Bronchial epithelial cell (primary cell): ENCODE data around the gene POP7. TPM values are rescaled to one million over a fixed set of nuclear protein-coding genes. Genes with fewer than 3 reads are reported as not detected.

Experiments used
- DNase-seq: peaks from one replicate; pipeline ENCODE4 v3.0.0-alpha.2; 2010; ENCODE audit warnings: low read depth
- FAIRE-seq: peaks from 2 replicates; lab custom pipeline; 2011; peaks lifted over from hg19 to GRCh38; lab: Jason Lieb, UNC
- H3K27me3 ChIP-seq: 2 replicates; pipeline ENCODE4 v1.5.1; 2011; ENCODE audit warnings: low read length; ENCODE audit not compliant: control insufficient read depth, insufficient read depth
- H3K36me3 ChIP-seq: 2 replicates; pipeline ENCODE4 v1.5.1; 2011; ENCODE audit warnings: low read length; ENCODE audit not compliant: control insufficient read depth, insufficient read depth
- H3K4me3 ChIP-seq: 2 replicates; pipeline ENCODE4 v1.5.1; 2011; ENCODE audit warnings: mild to moderate bottlenecking, low read depth, low read length, control low read depth
- total RNA-seq: library from RNA; depleted of rRNA; stranded (reverse); fragments of >200 nt; gene quantifications from 2 replicates; pipeline ENCODE4 v1.2.1, GENCODE V29; 2014
- TF ChIP-seq, protein P1 (sequence below): IDR thresholded peaks from 2 replicates; pipeline ENCODE4 v1.5.1; 2011; ENCODE audit warnings: mild to moderate bottlenecking, moderate library complexity, low read length, control low read depth, inconsistent platforms; ENCODE audit not compliant: insufficient read depth, severe bottlenecking

Gene POP7
- total RNA-seq, 1 donor from 2014 or later = 40.8 TPM

DNA sequence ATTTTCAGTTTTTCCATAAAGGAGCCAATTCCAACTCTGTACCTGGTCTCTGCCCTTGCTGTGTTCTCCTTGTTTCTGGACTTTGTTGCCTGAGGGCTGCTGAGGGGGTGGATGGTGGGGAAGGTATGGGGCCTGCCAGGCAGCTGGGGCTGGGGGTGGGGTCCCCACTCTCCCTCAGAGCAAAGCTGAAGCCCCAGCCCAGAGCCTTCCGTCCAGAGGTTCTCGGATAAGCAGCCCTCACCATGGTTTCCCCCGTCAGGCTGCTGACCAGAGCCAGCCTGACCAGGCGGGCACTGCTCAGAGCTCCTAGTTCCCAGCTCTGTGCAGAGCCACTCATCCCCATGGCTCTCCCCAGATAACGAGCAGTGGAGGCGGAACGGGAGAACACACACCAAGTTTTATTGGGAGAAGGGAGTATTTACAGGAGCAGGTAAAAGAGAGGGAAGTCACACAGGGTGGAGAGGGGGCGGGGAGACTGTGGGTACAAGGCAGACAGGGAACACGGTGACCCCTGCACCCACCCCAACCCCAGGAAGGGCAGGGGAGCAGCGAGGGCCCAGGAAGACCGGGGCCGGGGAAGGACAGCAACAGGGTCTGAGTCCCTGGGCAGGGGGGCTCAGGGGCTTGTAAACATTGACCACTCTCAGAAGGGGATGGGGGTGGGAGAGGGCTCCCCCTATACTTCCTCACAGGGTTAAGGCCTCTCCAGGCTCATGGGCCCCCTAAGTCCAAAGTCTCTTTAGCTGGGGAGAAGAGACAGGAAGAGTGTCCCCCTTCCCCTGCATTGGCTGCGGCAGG is 26.6 kb upstream of the POP7 start:
- no peak for FAIRE-seq
- Histone ChIP-seq H3K4me3 (no peak overlapping the region), H3K36me3 (peaks cover 33% of the 10 kb centered on the region), H3K27me3 (no peaks in the 10 kb centered on the region)
- no peak for DNase-seq
- TF ChIP-seq, protein P1, sequence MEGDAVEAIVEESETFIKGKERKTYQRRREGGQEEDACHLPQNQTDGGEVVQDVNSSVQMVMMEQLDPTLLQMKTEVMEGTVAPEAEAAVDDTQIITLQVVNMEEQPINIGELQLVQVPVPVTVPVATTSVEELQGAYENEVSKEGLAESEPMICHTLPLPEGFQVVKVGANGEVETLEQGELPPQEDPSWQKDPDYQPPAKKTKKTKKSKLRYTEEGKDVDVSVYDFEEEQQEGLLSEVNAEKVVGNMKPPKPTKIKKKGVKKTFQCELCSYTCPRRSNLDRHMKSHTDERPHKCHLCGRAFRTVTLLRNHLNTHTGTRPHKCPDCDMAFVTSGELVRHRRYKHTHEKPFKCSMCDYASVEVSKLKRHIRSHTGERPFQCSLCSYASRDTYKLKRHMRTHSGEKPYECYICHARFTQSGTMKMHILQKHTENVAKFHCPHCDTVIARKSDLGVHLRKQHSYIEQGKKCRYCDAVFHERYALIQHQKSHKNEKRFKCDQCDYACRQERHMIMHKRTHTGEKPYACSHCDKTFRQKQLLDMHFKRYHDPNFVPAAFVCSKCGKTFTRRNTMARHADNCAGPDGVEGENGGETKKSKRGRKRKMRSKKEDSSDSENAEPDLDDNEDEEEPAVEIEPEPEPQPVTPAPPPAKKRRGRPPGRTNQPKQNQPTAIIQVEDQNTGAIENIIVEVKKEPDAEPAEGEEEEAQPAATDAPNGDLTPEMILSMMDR = no peak

DNA sequence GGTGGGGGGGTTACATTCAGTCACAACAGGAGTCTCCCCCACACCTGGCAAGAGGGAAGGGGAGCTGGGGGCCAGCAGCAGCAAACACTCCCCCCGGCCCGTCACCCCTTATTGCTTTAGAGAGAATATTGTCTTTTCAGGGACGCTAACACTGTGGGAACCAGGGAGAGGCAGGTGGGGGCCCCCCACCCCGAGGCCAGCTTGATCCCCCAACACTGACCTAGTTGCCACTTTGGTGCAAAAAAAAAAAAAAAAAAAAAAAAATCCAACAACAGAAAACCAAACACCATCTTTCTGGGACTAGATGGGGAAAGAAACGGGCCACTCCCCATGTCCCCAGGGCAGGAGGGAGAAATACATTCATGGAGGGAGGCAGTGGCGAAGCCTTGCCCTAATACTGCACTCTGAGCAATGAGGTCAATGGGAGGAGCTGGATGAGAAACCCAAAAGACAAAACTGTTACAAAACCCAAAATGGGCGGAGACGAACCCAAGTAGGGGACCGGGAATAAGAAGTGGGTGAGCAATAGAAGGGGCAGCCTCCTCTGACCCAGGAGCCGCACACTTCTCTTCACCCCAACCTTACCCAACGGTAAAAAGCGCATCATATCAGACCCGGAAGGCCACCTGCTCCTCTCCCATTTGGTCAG is 25.9 kb upstream of the POP7 start:
- DNase-seq = peak; percentile 37
- no peak overlapping the region for H3K4me3 ChIP-seq
- TF ChIP-seq, protein P1 = no peak
- FAIRE-seq = no peak
- H3K36me3 ChIP-seq = peaks cover 39% of the 10 kb centered on the region
- no peaks in the 10 kb centered on the region for H3K27me3 ChIP-seq

DNA sequence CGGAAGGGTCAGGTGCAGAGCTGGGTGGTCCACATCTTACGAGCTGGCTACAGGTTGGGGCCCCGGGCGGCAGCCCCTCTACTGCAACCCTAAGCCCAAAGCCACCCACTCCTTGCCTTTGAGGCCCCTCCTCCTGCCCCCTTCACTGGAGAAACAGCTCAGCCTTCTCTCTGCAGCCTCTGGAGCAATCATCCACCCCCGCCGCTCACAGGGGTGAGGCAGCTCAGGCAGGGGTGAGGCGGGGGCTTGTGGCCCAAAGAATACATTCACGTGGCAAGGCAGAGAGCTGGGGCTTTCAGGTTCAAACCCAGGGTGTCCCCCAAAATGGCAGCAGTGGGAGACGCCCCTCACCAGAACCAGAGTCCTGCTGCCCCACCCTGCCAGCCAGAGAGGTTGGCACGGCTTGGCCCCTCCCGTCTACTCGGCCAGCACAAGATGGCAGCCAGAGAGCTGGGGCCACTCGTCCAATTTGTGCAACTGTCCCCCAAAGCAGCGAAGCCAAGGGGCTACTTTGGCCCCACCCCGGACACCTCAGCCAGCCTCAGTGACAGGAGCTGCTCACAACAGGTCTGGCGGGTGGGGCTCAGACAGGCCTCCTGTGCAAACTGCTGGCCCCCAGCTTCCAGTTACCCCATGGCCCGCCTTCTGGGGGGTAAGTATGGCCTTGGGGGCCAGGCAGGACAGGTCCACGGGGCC is 25.2 kb upstream of the POP7 start:
- no peaks in the 10 kb centered on the region for H3K27me3 ChIP-seq
- H3K36me3 ChIP-seq = peaks cover 42% of the 10 kb centered on the region
- DNase-seq (no peak), FAIRE-seq (no peak)
- TF ChIP-seq, protein P1 = no peak
- H3K4me3 ChIP-seq = no peak overlapping the region

DNA sequence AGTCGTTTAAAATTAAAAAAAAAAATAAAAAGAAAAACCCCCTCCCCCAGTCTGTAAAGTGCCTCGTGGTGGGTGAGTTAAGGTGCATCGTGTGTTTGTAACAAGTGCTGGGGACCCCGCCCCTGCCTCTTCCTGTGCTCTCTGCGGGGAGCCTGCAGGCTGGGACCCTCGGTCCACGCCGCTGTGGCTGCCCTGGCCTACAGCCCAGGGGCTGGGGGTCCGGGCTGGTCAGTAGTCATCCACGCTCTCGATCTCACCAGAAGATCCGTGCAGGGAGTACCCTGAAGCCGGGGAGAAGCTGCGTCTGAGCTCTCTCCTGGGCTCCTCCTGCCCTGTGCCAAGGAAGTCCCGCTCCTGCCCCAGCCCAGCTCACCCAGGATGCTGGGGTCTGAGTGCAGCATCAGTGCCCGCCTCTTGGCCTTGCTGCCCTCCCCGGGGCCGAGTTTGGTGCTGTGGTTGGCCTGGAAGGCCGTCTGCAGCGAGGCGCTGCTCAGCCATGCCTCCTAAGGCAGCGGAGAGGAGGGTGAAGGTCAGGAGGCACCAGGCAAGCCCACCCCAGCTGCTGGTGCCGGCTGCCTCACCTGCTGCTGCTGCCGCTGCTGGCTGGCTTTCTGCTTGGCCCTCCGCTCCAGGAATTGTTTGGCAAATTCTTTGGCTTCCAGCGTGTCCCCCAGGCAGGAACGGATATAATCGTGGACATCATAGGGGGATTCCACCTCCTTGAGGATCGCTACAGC is 24.3 kb upstream of the POP7 start:
- DNase-seq = no peak
- FAIRE-seq = no peak
- H3K4me3 ChIP-seq = no peak overlapping the region
- no peaks in the 10 kb centered on the region for H3K27me3 ChIP-seq
- peaks cover 38% of the 10 kb centered on the region for H3K36me3 ChIP-seq
- TF ChIP-seq, protein P1 = no peak

DNA sequence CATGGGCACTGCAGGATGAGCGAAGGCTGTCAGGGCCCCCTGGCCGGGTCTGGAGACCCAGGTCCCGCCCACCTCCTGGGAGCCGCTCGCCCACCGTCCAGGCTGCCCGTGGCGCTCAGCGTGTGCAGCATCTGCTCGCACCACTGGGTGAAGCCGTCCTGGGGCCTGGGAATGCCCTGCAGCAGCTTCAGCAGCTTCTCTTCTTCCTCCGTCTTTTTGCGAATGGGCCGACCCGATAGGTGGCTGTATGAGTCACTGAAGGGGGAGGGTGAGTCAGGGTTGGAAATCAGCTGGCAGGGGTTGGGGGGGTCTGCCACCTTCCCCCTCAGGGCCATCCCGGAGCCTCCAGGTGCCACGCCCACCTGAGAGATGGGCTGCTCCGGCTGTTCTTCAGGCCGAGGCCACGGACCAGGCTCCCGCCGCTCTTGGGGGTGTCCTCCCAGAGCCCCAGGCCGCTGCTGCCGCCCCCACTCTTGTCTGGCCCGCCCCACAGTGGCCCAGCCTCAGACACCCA is 23.6 kb upstream of the POP7 start:
- DNase-seq (peak; percentile 29), FAIRE-seq (no peak)
- TF ChIP-seq, protein P1 = no peak
- no peaks in the 10 kb centered on the region for H3K27me3 ChIP-seq
- peaks cover 34% of the 10 kb centered on the region for H3K36me3 ChIP-seq
- no peak overlapping the region for H3K4me3 ChIP-seq
